GM19395 (cell line): Measurements from ENCODE around the gene SEBOX.
A peak's percentile ranks its signal among the peaks of the same experiment; 100 is the strongest.

Experiments used
- ATAC-seq: cut with Tn5 transposase; IDR thresholded peaks from one replicate; pipeline ENCODE4 v1.9.1; 2021; ENCODE audit warnings: mild to moderate bottlenecking, moderate library complexity; ENCODE audit not compliant: unreplicated experiment

The SEBOX gene, protein sequence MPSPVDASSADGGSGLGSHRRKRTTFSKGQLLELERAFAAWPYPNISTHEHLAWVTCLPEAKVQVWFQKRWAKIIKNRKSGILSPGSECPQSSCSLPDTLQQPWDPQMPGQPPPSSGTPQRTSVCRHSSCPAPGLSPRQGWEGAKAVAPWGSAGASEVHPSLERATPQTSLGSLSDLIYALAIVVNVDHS

DNA sequence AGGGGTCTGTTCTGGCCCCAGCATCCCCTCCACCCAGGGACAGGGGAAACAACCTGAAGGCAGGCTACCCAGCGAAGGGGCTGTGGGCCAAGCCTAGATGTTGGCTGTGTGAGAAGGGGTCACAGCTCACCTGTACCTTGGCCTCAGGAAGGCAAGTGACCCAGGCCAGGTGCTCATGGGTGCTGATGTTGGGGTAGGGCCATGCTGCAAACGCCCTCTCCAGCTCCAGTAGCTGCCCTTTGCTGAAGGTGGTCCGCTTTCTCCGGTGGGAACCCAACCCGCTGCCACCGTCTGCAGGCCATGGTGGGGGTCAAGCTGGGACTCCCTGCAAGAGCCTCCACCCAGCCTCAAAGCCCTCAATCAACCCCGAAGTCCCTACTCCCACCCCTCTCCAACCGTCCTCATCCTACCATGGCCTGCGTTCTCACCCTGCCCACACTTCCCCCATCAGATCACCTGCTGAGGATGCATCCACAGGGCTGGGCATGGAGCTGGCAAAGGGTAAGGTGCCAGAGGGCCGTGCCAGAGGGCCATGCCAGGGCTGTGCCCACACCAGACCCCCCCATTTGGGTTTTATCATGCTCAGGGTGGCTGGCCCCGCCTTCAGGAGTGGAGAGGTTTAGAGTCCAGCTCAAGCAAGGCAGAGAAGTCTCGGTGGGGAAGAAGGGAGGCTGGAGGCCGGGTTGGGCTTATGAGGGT is at the start of gene SEBOX:
Gene SEBOX (minus strand): TSS at position 535 of the 699 bp plus-strand sequence. CDS start 48 bp downstream, at position 487.
- ATAC-seq = no peak

GRCh38 chr17:28413804-28414203 is 48.8 kb upstream of the SEBOX start:
- no peak for ATAC-seq

DNA sequence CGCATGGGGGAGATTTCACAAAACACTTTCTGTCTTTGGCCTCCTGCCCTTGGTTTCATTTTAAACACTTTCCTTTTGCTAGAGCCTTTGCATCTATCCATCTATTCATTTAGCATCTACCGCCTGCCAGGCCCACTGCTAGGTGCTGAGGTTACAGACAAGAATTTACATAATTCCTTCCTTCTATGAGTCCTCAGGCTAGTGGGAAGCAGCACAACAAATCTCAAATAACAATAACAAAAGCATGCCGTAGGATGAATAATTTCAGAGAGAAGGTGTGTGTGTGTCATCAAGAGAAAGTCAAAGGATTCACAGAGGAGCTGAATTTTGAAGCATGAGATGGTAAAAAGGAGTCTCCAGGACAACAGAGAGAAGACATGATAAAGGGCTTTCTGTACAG is 47.1 kb upstream of the SEBOX start:
- ATAC-seq = no peak

GRCh38 chr17:28407974-28408306 is 42.9 kb upstream of the SEBOX start:
- no peak for ATAC-seq

GRCh38 chr17:28407130-28407973 is 42.4 kb upstream of the SEBOX start:
- no peak for ATAC-seq

DNA sequence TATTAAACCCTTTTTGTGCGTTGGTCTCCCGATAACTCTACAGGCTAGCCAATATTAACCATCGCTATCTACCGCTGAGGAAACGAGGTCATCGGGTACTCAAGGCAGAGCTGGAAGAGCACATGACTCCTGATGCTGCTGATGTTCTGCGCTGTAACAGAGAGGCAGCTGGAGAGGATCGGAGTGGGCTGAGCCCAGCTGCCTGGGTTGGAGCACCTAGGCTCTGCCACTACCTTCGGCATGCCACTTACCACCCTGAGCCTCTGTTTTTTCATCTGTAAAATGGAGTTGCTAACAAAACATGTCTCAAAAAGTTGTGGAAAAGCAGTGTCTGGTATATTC is 41.4 kb upstream of the SEBOX start:
- ATAC-seq = no peak

DNA sequence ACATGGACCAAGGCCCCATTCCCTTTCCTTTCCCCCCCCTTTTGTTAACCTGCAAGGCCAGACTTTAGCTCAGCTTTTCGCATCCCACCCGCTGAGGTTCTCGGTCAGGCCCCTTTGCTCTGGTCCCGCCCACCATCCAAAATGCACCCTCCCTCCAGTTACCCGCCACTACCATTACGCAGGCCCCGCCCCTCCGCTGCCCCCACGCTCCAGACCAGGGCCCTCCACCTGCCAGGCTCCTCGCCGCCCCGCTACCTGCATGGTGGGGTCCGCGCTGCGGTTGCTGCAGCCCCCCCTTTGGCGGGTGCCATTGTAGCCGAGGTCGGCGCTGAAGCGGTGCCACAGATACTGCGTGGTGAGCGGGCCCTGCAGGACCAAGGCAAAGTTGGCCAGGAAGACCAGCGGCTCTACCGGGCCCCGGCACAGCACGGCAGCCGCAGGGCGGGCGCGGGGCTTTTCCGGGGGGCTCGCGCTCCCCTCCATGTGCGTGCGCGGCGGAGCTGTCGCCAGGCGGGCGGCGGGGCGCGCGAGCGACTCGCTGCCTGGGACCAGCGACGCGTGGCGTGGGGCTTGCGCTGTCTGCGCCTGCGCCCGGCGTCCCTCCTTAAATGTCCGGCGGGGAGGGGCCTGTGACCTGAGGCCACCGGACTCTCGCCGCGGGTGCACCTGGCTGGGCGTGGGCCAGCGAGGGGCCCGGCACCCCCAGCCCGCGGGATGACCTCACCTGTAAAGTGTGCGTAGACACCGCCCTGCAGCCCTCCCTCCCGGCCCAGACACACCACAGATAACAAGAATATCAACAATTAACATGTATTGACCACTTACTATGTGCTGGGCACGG is 40.9 kb upstream of the SEBOX start, which contains the start of gene SLC46A1:
Gene SLC46A1 (minus strand): TSS at position 581 of the 841 bp plus-strand sequence. CDS start 98 bp downstream, at position 483.
- ATAC-seq = peak; percentile 79

GRCh38 chr17:28404812-28405570 is 40.0 kb upstream of the SEBOX start:
- no peak for ATAC-seq

GRCh38 chr17:28404461-28404811 is 39.4 kb upstream of the SEBOX start:
- no peak for ATAC-seq

DNA sequence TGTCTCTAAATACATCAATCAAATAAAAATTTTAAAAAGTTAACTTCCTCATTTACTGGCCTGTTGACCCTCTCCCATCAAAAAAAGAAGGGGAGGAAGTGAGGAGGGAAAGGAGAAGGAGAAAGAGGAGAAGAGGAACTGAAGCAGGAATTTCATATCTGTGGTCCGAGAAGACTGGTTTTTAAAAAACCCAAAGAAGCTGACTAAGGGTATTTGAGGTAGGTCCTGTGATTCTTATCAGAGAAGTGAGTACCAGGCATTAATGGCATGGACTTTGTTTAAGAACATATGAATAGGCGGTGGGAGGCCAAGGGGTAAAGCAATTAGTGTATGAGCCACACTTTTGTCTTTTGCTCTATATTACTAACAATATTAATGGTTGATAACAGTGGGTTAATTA is 39.0 kb upstream of the SEBOX start:
- ATAC-seq = no peak

- no peak for ATAC-seq
Measured at GRCh38 chr17:28402844-28403243, 37.8 kb upstream of the SEBOX start.

- ATAC-seq = no peak
Measured at GRCh38 chr17:28402224-28402630, 37.2 kb upstream of the SEBOX start.

DNA sequence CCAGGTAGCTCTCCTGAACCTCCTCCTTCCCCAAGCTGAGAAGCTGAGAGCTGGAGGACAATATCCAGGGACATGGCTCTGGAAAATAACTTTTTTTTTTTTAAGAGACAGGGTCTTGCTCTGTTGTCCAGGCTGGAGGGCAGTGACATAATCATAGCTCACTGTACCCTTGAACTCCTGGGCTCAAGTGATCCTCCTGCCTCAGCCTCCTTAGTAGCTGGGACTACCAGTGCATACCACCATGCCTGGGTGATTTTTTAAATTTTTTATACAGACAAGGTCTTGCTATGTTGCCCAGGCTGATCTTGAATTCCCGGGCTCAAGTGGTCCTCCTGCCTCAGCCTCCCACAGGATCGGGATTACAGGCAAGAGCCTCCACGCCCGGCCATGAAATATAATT is 34.8 kb upstream of the SEBOX start:
- ATAC-seq = no peak

GRCh38 chr17:28398280-28398981 is 33.4 kb upstream of the SEBOX start:
- no peak for ATAC-seq

GRCh38 chr17:28397687-28398279 is 32.8 kb upstream of the SEBOX start:
- ATAC-seq = no peak

GRCh38 chr17:28397275-28397674 is 32.3 kb upstream of the SEBOX start:
- ATAC-seq = no peak

DNA sequence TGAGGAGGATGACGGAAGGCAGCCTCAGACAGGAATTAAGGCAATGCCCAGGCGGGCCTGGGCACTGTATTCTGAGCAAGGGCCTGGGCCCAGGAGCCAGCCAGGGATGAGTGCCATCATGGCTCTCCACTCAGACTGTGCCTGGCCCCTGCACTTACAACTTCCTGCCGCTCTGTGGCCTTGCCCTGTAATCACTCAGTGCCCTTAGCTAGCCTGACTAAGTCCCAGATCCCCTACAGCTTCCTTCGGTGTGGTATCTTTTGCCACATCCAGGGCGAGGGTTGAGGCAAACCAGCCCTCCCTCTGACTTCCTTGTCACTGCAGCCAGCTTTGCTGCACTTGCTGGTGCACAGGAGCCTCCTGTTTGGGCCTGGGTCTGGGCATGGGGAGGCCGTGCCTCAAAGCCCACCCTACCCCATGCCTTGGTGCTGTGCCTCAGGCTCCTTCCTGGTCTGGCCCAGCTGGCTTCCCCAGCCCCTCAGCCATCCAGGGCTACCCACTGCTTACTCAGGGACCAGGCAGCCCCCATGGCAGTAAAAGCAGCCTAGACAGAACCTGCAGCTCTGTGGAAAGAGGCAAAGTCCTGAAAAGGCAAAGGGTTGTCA is 31.7 kb upstream of the SEBOX start:
- ATAC-seq = no peak

- no peak for ATAC-seq
Measured at GRCh38 chr17:28395968-28396367, 31.0 kb upstream of the SEBOX start.

DNA sequence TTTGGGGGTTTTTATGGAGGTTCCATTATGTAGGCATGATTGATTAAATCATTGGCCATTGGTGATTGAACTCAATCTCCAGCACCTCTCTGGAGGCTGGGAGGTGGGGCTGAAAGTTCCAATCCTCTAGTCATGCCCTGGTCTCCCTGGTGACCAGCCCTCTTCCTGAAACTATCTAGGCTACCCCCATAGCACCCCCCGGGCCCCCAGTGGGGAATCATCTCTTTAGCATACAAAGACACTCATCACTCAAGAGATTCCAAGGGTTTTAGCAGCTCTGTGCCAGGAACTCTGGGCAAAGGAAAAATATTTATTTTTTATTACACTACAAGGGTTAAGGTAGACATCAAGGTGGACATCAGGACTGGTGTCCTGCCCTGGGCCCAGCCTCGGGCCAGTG is 30.4 kb upstream of the SEBOX start:
- ATAC-seq = no peak
